ENCODE data around the gene ILF2.

GRCh38 chr1:153711026-153711425 is 40.2 kb upstream of the ILF2 start:
- TF ChIP-seq CTCF (IDR thresholded peaks at IDR 0.05; ENCODE audit: insufficient read depth, low read length) (no peak), POLR2AphosphoS5 (IDR thresholded peaks at IDR 0.05; ENCODE audit: low read depth) (no peak), REST (IDR thresholded peaks at IDR 0.05; ENCODE audit: insufficient replicate concordance, low read depth) (no peak), GABPA (IDR thresholded peaks at IDR 0.05; ENCODE audit: low read depth) (no peak), SPI1 (IDR thresholded peaks at IDR 0.05; ENCODE audit: borderline replicate concordance, low read depth) (no peak)
